ENCODE measurements around the gene CACHD1.

CACHD1 gene

GRCh38 chr1:64469977-64470664 is at the start of gene CACHD1:
CACHD1 (plus strand) TSS chr1:64470129; CDS start chr1:64470745, 616 bp downstream.
- peak; percentile 38 to 90 (median 88) for DNase-seq

DNA sequence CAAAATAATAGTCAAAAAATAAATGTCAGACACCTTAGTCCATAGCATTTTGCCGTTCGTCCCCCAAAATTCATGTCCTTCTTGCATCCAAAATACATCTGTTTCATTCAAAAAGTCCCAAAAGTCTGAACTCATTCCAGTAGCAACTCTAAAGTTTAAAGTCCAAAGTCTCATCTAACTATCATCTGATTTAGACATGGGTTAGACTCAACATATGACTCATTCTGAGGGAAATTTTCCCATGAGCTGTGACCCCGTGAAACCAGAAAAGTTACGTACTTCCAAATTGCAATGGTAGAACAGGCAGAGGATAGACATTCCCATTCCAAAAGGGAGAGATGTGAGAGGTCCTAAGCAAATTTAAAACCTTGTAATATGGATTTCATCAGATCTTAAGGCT is 48.6 kb upstream of the CACHD1 start:
- DNase-seq: no peak

GRCh38 chr1:64423526-64423925 is 46.4 kb upstream of the CACHD1 start:
- no peak for DNase-seq

DNA sequence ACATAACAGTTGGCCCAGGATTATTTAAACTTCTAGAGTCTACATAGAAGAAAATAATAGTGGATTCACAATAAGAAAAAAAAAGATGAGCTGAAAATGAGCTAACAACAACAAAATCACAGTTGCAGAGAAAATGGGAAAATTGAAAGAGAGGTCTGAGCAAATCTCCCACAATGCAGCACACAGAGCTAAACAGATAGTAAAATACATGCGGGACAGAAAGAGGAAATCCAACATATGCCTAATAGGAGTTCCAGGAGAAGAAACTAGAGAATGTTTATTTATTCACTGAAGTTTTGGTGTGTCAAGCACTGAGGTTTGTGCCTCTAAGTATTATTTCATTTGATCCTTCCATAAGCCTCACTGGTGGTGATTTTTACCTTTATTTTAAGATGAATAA is 45.5 kb upstream of the CACHD1 start:
- no peak for DNase-seq

DNA sequence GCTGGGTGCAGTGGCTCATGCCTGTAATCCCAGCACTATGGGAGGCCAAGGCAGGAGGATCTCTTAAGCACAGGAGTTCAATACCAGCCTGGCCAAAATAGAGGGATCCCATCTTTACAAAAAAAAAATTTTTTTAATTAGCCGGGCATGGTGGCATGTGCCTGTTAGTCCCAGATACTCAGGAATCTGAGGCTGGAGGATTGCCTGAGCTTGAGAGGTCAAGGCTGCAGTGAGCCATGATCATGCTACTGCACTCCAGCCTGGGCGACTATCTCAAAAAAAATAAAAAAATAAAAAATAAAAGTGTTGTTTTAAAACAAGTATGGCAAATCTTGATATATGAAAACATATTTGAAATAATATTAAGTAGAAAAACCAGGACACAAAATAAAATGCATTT is 44.4 kb upstream of the CACHD1 start:
- no peak for DNase-seq

- DNase-seq: no peak
These were observed 43.2 kb upstream of the CACHD1 start for GRCh38 chr1:64426681-64427080.

GRCh38 chr1:64427879-64428278 is 42.0 kb upstream of the CACHD1 start:
- no peak for DNase-seq

DNA sequence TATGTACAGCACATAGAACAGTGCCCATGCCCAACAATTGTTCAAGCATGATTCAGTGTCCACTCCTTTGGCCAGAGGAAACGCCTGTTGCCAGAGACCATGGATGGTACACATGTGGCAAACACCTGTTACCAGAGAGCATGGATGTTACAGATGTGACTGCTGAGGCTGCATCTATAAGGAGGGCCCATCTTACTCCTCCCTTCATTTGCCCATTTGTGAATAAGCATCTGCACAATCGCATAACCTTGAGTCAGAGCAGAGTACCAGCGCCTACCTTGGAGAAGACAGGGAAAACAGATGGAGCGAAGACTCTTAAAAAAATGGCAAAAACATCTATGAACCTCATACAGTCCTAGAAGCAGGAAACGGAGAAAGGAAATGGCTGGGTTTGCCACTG is 36.6 kb upstream of the CACHD1 start:
- no peak for DNase-seq

GRCh38 chr1:64433747-64434146 is 36.2 kb upstream of the CACHD1 start:
- DNase-seq: no peak

DNA sequence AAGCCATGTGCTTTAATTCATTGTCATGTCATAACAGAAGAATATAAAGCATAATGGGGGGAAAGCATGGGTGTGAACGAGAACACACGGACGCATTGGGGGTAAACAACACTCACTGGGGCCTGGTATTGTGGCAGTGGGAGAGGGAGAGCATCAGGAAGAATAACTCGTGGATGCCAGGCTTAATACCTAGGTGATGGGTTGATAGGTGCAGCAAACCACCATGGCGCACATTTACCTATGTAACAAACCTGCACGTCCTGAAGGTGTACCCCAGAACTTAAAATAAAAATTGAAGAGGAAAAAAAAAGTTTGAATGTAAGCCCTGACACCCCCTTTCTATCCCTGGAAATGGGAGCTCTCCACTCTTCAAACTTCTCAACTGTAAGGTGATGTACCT is 34.9 kb upstream of the CACHD1 start:
- DNase-seq: no peak

DNA sequence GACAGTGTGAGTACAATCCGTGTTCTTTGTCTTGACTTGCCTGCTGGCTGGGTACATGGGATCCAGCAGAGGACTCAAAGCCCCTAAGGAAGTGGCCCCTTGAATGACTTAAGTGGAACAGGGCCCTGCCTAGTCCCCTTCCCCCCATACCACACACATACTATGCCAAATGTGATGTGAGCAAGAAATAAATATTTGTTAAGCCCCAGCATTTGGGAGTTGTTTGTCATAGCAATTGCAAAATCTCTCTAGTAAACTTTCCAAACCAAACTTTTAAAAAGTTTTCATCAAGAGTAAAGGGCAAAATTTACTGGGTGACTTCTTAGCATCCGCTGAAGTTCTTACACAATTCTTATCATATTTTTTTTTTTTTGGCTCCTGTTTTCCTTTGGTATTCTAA is 32.5 kb upstream of the CACHD1 start:
- no peak for DNase-seq

DNA sequence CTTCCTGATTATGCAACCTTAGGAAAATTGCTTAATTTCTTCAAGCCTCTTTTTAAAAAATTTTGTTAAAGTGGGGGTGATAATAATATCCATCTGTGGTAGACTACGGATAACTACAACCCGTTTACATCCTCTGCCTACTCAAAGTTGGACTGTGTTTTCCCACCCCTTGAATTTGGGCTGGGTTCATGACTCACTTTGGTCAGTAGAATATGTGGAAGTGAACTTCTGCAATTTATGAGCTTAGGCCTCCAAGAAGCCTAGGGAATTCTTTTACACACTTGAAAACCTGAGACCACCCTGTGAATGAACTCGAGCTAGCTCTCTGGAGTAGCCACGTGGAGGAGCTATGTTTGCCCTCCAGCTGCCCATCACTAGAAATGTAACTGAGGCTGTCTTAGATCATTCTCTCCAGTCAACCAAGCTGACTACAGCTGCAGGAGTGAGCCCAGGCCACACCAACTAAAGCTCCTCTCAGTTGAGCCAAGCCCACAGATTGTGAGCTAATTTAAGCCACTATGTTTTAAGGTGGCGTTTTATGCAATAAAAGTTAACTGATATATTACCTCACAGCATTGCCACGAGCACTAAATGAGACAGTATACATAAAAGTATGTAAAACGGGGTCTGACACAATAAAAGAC is 29.6 kb upstream of the CACHD1 start:
- DNase-seq: no peak

DNA sequence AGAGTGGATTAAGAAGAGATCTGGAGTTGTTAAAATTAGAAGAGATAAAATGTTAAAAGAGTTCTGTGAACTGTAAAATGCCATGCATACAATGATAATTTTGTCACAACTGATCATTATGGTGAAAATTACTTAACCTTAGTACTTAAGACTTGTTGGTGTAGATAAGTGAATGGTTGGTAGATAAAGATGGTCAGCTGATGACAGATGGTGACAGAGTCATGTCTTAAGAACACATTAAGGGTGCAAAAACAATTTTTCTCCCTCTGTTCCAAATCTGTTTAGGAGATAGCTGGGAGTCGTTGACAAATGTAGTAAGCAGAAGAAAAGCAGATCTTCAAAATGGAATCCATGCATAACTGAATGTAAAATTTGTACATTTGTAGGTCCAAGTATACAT is 18.5 kb upstream of the CACHD1 start:
- DNase-seq: no peak

- DNase-seq: no peak
These were observed 16.2 kb upstream of the CACHD1 start for GRCh38 chr1:64453688-64454087.

GRCh38 chr1:64458915-64459314 is 11.0 kb upstream of the CACHD1 start:
- no peak for DNase-seq

DNA sequence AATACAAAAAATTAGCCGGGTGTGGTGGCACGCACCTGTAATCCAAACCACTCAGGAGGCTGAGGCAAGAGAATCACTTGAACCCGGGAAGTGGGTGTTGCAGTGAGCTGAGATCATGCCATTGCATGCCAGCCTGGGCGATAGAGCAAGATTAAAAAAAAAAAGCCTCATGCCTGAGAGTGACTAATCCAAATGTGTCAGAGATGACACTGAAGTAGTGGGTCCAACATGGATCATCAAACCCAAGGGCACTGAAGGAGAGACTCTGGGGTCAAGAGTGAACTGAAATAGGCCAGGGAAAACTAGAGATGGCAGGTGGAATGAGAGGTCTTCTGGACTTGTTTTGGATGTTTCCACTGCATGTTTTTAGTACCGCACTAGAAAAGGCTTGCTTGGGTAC is 10.2 kb upstream of the CACHD1 start:
- DNase-seq: no peak

DNA sequence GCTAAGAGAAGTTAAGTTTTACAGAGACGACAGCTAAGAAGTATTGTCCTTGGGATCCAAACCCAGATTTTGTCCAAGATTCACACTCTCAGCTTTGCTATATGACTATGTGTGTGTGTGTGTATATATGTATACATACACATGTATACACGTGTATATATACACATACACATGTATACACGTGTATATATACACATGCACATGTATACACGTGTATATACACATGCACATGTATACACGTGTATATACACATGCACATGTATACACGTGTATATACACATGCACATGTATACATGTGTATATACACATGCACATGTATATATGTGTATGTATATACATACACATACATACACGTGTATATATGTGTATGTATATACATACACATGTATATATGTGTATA is 3.9 kb upstream of the CACHD1 start:
- DNase-seq: no peak

- DNase-seq: peak in 2 of 3 experiments; percentile 39 to 48
These were observed 583 bp upstream of the CACHD1 start for GRCh38 chr1:64469116-64469976.

DNA sequence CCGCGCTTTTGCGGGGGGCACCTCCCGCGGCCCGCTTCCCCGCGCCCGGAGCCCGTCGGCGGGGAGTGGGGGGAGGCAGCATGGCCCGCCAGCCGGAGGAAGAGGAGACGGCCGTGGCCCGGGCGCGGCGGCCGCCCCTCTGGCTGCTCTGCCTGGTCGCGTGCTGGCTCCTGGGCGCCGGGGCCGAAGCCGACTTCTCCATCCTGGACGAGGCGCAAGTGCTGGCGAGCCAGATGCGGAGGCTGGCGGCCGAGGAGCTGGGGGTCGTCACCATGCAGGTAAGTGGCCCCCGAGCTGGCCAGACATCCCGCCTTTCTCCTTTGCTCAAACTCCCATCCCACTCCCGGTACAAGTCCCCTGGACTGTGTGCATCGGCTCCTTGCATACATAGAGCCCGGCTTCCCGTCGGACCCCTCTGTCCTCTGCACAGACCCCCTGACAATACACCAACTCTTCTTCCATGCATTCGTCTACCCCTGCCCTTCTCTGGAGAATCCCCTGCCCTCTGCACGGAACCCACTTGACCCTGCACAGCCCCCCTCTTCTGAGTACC is 812 bp downstream of the CACHD1 start:
- DNase-seq: peak in 2 of 3 experiments; percentile 65 to 70

GRCh38 chr1:64471218-64472039 is 1.5 kb downstream of the CACHD1 start:
- peak in 2 of 3 experiments; percentile 51 to 65 for DNase-seq

- no peak for DNase-seq
These were observed 2.1 kb downstream of the CACHD1 start for GRCh38 chr1:64472040-64472376.

DNA sequence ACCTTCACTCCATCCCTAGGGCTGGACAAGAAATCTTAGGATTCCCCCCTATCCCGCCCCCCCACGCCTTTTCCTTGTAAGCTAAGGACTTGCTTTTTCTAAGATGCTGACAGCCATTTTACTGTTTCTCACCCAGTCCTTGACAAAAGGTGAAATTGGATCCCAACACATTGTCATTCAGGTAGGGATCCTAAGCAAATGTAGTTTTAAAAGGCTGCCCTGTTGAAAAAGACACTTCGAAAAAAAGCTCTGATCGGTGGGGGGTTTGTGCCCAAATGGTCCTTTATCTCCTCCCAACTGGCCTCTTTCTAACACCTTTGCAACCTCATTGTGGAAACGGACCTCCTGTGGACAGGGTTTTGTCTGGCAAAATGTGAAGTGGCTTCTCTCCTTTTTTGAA is 2.9 kb downstream of the CACHD1 start:
- peak; percentile 45 to 83 (median 46) for DNase-seq

GRCh38 chr1:64473367-64473766 is 3.4 kb downstream of the CACHD1 start:
- no peak for DNase-seq
